KMS-11 (cell line): ENCODE data around the gene FDX1.
"Not testable (repeated sequence)": the region's sequence is repeated elsewhere in the genome, so short reads cannot be mapped to it uniquely, and the experiment has no call there.

Experiments used
- H2AFZ ChIP-seq: fragments of 200-600 bp; sonication (generic); 2 replicates; pipeline ENCODE4 v1.6.1; 2016; ENCODE audit warnings: antibody characterized with exemption, mixed run types, low read depth
- H3K27ac ChIP-seq: fragments of 200-600 bp; sonication (generic); 2 replicates; pipeline ENCODE4 v1.6.1; 2016; ENCODE audit warnings: mild to moderate bottlenecking, mixed run types
- H3K27me3 ChIP-seq: fragments of 200-600 bp; sonication (generic); 2 replicates; pipeline ENCODE4 v1.6.1; 2017; ENCODE audit warnings: mild to moderate bottlenecking, low read depth, mixed run types, moderate library complexity; ENCODE audit not compliant: insufficient read depth
- H3K36me3 ChIP-seq: fragments of 200-600 bp; sonication (generic); 2 replicates; pipeline ENCODE4 v1.6.1; 2017; ENCODE audit warnings: mild to moderate bottlenecking, mixed run types; ENCODE audit not compliant: insufficient read depth
- H3K4me1 ChIP-seq: fragments of 200-600 bp; sonication (generic); 2 replicates; pipeline ENCODE4 v1.6.1; 2016; ENCODE audit warnings: mild to moderate bottlenecking, low read depth, mixed run types; ENCODE audit not compliant: poor library complexity, severe bottlenecking
- H3K4me2 ChIP-seq: fragments of 200-600 bp; sonication (generic); 2 replicates; pipeline ENCODE4 v1.7.0; 2016; ENCODE audit warnings: mild to moderate bottlenecking, mixed run types
- H3K4me3 ChIP-seq: fragments of 200-600 bp; sonication (generic); IDR thresholded peaks from 2 replicates; pipeline ENCODE4 v1.6.1; 2017; ENCODE audit warnings: low read depth, low read length, mixed read lengths; ENCODE audit not compliant: insufficient read depth
- H3K79me2 ChIP-seq: fragments of 200-600 bp; sonication (generic); 2 replicates; pipeline ENCODE4 v1.6.1; 2016; ENCODE audit warnings: low read depth, mixed run types; ENCODE audit not compliant: insufficient read depth
- H3K9ac ChIP-seq: fragments of 200-600 bp; sonication (generic); 2 replicates; pipeline ENCODE4 v1.6.1; 2016; ENCODE audit warnings: mild to moderate bottlenecking, mixed run types
- H4K20me1 ChIP-seq: fragments of 200-600 bp; sonication (generic); 2 replicates; pipeline ENCODE4 v1.6.1; 2016; ENCODE audit warnings: mild to moderate bottlenecking, mixed run types; ENCODE audit not compliant: insufficient read depth
- TF ChIP-seq, protein P1 (sequence below): fragments of 200-600 bp; sonication (generic); conservative IDR thresholded peaks from 2 replicates; pipeline ENCODE4 v1.6.1; 2017; ENCODE audit warnings: low read depth, mild to moderate bottlenecking, antibody characterized with exemption, low read length, moderate library complexity, mixed read lengths

Gene FDX1, protein sequence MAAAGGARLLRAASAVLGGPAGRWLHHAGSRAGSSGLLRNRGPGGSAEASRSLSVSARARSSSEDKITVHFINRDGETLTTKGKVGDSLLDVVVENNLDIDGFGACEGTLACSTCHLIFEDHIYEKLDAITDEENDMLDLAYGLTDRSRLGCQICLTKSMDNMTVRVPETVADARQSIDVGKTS

GRCh38 chr11:110429731-110430266 is at the start of gene FDX1:
FDX1 (plus strand) TSS chr11:110429948; CDS start chr11:110430121, 173 bp downstream.
- Histone ChIP-seq H4K20me1 (no peaks in the 10 kb centered on the region), H3K27me3 (no peaks in the 10 kb centered on the region), H3K4me3 (no peak within 1 kb of the TSS), H2AFZ (peak within 1 kb of the TSS; percentile 68), H3K4me1 (peaks cover 22% of the 10 kb centered on the region), H3K36me3 (no peaks in the 10 kb centered on the region), H3K4me2 (peak within 1 kb of the TSS; percentile 80), H3K27ac (peak within 1 kb of the TSS; percentile 67), H3K9ac (peak within 1 kb of the TSS; percentile 75), H3K79me2 (peaks cover 26% of the 10 kb centered on the region)
- TF ChIP-seq, protein P1, sequence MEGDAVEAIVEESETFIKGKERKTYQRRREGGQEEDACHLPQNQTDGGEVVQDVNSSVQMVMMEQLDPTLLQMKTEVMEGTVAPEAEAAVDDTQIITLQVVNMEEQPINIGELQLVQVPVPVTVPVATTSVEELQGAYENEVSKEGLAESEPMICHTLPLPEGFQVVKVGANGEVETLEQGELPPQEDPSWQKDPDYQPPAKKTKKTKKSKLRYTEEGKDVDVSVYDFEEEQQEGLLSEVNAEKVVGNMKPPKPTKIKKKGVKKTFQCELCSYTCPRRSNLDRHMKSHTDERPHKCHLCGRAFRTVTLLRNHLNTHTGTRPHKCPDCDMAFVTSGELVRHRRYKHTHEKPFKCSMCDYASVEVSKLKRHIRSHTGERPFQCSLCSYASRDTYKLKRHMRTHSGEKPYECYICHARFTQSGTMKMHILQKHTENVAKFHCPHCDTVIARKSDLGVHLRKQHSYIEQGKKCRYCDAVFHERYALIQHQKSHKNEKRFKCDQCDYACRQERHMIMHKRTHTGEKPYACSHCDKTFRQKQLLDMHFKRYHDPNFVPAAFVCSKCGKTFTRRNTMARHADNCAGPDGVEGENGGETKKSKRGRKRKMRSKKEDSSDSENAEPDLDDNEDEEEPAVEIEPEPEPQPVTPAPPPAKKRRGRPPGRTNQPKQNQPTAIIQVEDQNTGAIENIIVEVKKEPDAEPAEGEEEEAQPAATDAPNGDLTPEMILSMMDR, result no peak

GRCh38 chr11:110380836-110381622 is 48.7 kb upstream of the FDX1 start:
- no peaks in the 10 kb centered on the region for H3K27me3 ChIP-seq
- no peaks in the 10 kb centered on the region for H3K4me1 ChIP-seq
- H3K79me2 ChIP-seq, result no peaks in the 10 kb centered on the region
- TF ChIP-seq, protein P1, result no peak
- H3K36me3 ChIP-seq, result no peaks in the 10 kb centered on the region
- H3K9ac ChIP-seq, result no peak overlapping the region
- no peak overlapping the region for H3K4me2 ChIP-seq
- H2AFZ ChIP-seq, result no peak overlapping the region
- H4K20me1 ChIP-seq, result no peaks in the 10 kb centered on the region
- H3K27ac ChIP-seq, result no peak overlapping the region
- H3K4me3 ChIP-seq, result no peak overlapping the region

- not testable (repeated sequence) for H3K4me1 ChIP-seq
These were observed 41.5 kb upstream of the FDX1 start for GRCh38 chr11:110388231-110388630.

GRCh38 chr11:110389965-110390364 is 39.8 kb upstream of the FDX1 start:
- Histone ChIP-seq H2AFZ (no peak overlapping the region), H3K4me2 (no peak overlapping the region), H4K20me1 (no peaks in the 10 kb centered on the region), H3K36me3 (no peaks in the 10 kb centered on the region), H3K79me2 (no peaks in the 10 kb centered on the region), H3K4me1 (no peaks in the 10 kb centered on the region), H3K9ac (no peak overlapping the region), H3K27ac (no peak overlapping the region), H3K4me3 (no peak overlapping the region), H3K27me3 (no peaks in the 10 kb centered on the region)
- TF ChIP-seq, protein P1, result no peak

More at GRCh38 chr11:110388231-110388630, 41.5 kb upstream of the FDX1 start:
- H3K36me3 ChIP-seq, H3K79me2 ChIP-seq, H3K4me2 ChIP-seq, H3K9ac ChIP-seq, H3K27ac ChIP-seq, H3K27me3 ChIP-seq, H2AFZ ChIP-seq, H3K4me3 ChIP-seq, H4K20me1 ChIP-seq: not testable (repeated sequence)
